Subcutaneous abdominal adipose tissue (tissue), 5 donors: Measurements from ENCODE around the gene DACH2.
A peak's percentile ranks its signal among the peaks of the same experiment; 100 is the strongest.
"Not testable (repeated sequence)": the region's sequence is repeated elsewhere in the genome, so short reads cannot be mapped to it uniquely, and the experiment has no call there.

Source experiments
- H3K27ac ChIP-seq: one replicate; pipeline ENCODE4 v1.7.0; 2013; ENCODE audit warnings: low read depth, mild to moderate bottlenecking, inconsistent platforms, low read length, moderate library complexity
- H3K27me3 ChIP-seq, 5 donors: one replicate each; pipeline ENCODE4 v1.7.0; 2013; ENCODE audit warnings: low read length in 5 of 5, inconsistent platforms in 1 of 5; ENCODE audit not compliant: control insufficient read depth in 5 of 5, insufficient read depth in 4 of 5
- H3K36me3 ChIP-seq, 5 donors: one replicate each; pipeline ENCODE4 v1.7.0; 2013; ENCODE audit warnings: low read length in 5 of 5; ENCODE audit not compliant: control insufficient read depth in 5 of 5, insufficient read depth in 5 of 5
- H3K4me1 ChIP-seq, 5 donors: one replicate each; pipeline ENCODE4 v1.7.0; 2013; ENCODE audit warnings: low read length in 5 of 5, mild to moderate bottlenecking in 3 of 5, moderate library complexity in 1 of 5; ENCODE audit not compliant: control insufficient read depth in 5 of 5, insufficient read depth in 5 of 5
- H3K4me3 ChIP-seq, 5 donors: one replicate each; pipeline ENCODE4 v1.7.0; 2013; ENCODE audit warnings: low read length in 5 of 5, low read depth in 1 of 5
- H3K9ac ChIP-seq, 5 donors: one replicate each; pipeline ENCODE4 v1.7.0; 2013; ENCODE audit warnings: low read length in 5 of 5, mild to moderate bottlenecking in 4 of 5, moderate library complexity in 3 of 5
- H3K9me3 ChIP-seq, 5 donors: one replicate each; pipeline ENCODE4 v1.7.0; 2013; ENCODE audit warnings: low read length in 5 of 5; ENCODE audit not compliant: control insufficient read depth in 5 of 5
- donor health status: healthy.
- donor health status: healthy.
- donor health status: healthy.
- donor health status: healthy.
- donor health status: healthy.

DACH2 gene

GRCh38 chrX:86149119-86149518, 868 bp downstream of the DACH2 start:
- H3K27me3 ChIP-seq: peaks cover 12 to 21% (median 12%) of the 10 kb centered on the region in 5 donors
- H3K4me1 ChIP-seq: peaks cover 0 to 17% (median 14%) of the 10 kb centered on the region in 5 donors
- no peaks in the 10 kb centered on the region for H3K36me3 ChIP-seq
- H3K4me3 ChIP-seq: peak overlapping the region in 3 of 5 donors; percentile 59 to 74 (median 67)
- H3K9me3 ChIP-seq: peaks cover 0 to 2% (median 0%) of the 10 kb centered on the region in 5 donors
- H3K9ac ChIP-seq: no peak overlapping the region
- H3K27ac ChIP-seq: no peak overlapping the region

GRCh38 chrX:86154553-86154952, 6.3 kb downstream of the DACH2 start:
- H3K9me3 ChIP-seq: peaks cover 0 to under 1% (median 0%) of the 10 kb centered on the region in 5 donors
- H3K4me1 ChIP-seq: peaks cover 0 to 2% (median 0%) of the 10 kb centered on the region in 5 donors
- peaks cover 4 to 8% (median 5%) of the 10 kb centered on the region in 5 donors for H3K27me3 ChIP-seq
- no peak overlapping the region for H3K4me3 ChIP-seq
- H3K36me3 ChIP-seq: no peaks in the 10 kb centered on the region
- H3K9ac ChIP-seq: no peak overlapping the region
- no peak overlapping the region for H3K27ac ChIP-seq

GRCh38 chrX:86171366-86171765, 23.1 kb downstream of the DACH2 start:
- Histone ChIP-seq H3K27ac (no peak overlapping the region), H3K9me3 (no peaks in the 10 kb centered on the region), H3K4me3 (no peak overlapping the region), H3K27me3 (peaks cover 0 to 17% (median 3%) of the 10 kb centered on the region in 5 donors), H3K36me3 (no peaks in the 10 kb centered on the region), H3K4me1 (no peaks in the 10 kb centered on the region), H3K9ac (no peak overlapping the region)

GRCh38 chrX:86178906-86179305, 30.7 kb downstream of the DACH2 start:
- no peak overlapping the region for H3K27ac ChIP-seq
- no peaks in the 10 kb centered on the region for H3K4me1 ChIP-seq
- H3K27me3 ChIP-seq: peaks cover 0 to 6% (median 0%) of the 10 kb centered on the region in 5 donors
- H3K4me3 ChIP-seq: no peak overlapping the region
- peaks cover 0 to 2% (median 0%) of the 10 kb centered on the region in 5 donors for H3K9me3 ChIP-seq
- no peaks in the 10 kb centered on the region for H3K36me3 ChIP-seq
- no peak overlapping the region for H3K9ac ChIP-seq

GRCh38 chrX:86181325-86181724, 33.1 kb downstream of the DACH2 start:
- not testable (repeated sequence) for H3K9ac ChIP-seq, H3K36me3 ChIP-seq, H3K27ac ChIP-seq, H3K9me3 ChIP-seq, H3K27me3 ChIP-seq, H3K4me1 ChIP-seq, H3K4me3 ChIP-seq

- no peak overlapping the region for H3K9ac ChIP-seq
- H3K27ac ChIP-seq: no peak overlapping the region
- H3K36me3 ChIP-seq: no peaks in the 10 kb centered on the region
- H3K27me3 ChIP-seq: peaks cover 5 to 13% (median 8%) of the 10 kb centered on the region in 5 donors
- no peaks in the 10 kb centered on the region for H3K4me1 ChIP-seq
- no peak overlapping the region for H3K4me3 ChIP-seq
- peaks cover 0 to 3% (median 0%) of the 10 kb centered on the region in 5 donors for H3K9me3 ChIP-seq
Observed at GRCh38 chrX:86192827-86193226, 44.6 kb downstream of the DACH2 start.

GRCh38 chrX:86194758-86195157, 46.5 kb downstream of the DACH2 start:
- Histone ChIP-seq H3K36me3 (no peaks in the 10 kb centered on the region), H3K9ac (no peak overlapping the region), H3K4me3 (no peak overlapping the region), H3K27ac (no peak overlapping the region), H3K9me3 (peaks cover 0 to 4% (median 0%) of the 10 kb centered on the region in 5 donors), H3K27me3 (peaks cover 5 to 13% (median 8%) of the 10 kb centered on the region in 5 donors), H3K4me1 (no peaks in the 10 kb centered on the region)

- Histone ChIP-seq H3K36me3 (no peaks in the 10 kb centered on the region), H3K4me1 (no peaks in the 10 kb centered on the region), H3K9me3 (peaks cover 0 to 7% (median 2%) of the 10 kb centered on the region in 5 donors), H3K27ac (no peak overlapping the region), H3K4me3 (no peak overlapping the region), H3K9ac (no peak overlapping the region), H3K27me3 (peaks cover 5 to 13% (median 8%) of the 10 kb centered on the region in 5 donors)
Observed at GRCh38 chrX:86195343-86195742, 47.1 kb downstream of the DACH2 start.

- H3K27me3 ChIP-seq: peaks cover 5 to 15% (median 8%) of the 10 kb centered on the region in 5 donors
- no peaks in the 10 kb centered on the region for H3K4me1 ChIP-seq
- no peak overlapping the region for H3K9ac ChIP-seq
- no peak overlapping the region for H3K27ac ChIP-seq
- H3K9me3 ChIP-seq: peaks cover 0 to 7% (median 5%) of the 10 kb centered on the region in 5 donors
- H3K4me3 ChIP-seq: no peak overlapping the region
- no peaks in the 10 kb centered on the region for H3K36me3 ChIP-seq
Observed at GRCh38 chrX:86197815-86198214, 49.6 kb downstream of the DACH2 start.

GRCh38 chrX:86210772-86211171, 62.5 kb downstream of the DACH2 start:
- Histone ChIP-seq H3K9ac (no peak overlapping the region), H3K27me3 (peaks cover 0 to 7% (median 0%) of the 10 kb centered on the region in 5 donors), H3K4me1 (no peaks in the 10 kb centered on the region), H3K36me3 (no peaks in the 10 kb centered on the region), H3K9me3 (no peaks in the 10 kb centered on the region), H3K4me3 (no peak overlapping the region), H3K27ac (no peak overlapping the region)
